ENCODE data around the gene TMC8. TPM values are rescaled to one million over a fixed set of nuclear protein-coding genes. Genes with fewer than 3 reads are reported as not detected.
"Not testable (repeated sequence)": the region's sequence is repeated elsewhere in the genome, so short reads cannot be mapped to it uniquely, and the experiment has no call there.

The TMC8 gene
- total and polyA plus RNA-seq, 2 donors = 28.6 to 196 TPM

GRCh38 chr17:78112518-78113471 lies 17.8 kb upstream of the TMC8 start:
- H3K9me3 ChIP-seq (ENCODE audit: control insufficient read depth in 2 of 2, insufficient read depth in 1 of 2, low read length in 1 of 2) = no peaks in the 10 kb centered on the region
- H3K36me3 ChIP-seq (ENCODE audit: control insufficient read depth in 2 of 2, insufficient read depth in 2 of 2, low read length in 1 of 2) = peaks cover 61 to 81% of the 10 kb centered on the region in 2 donors
- peaks cover 4 to 17% of the 10 kb centered on the region in 2 donors for H3K4me1 ChIP-seq (ENCODE audit: control insufficient read depth in 2 of 2, insufficient read depth in 2 of 2, low read length in 2 of 2)
- WGBS = 73% methylated on average over 33 of the region's 33 CpGs
- DNase-seq (ENCODE audit: low read depth in 6 of 9, low spot score in 9 of 9) = peak in 3 of 9 donors; percentile 66 to 72 (median 71)
- H3K27me3 ChIP-seq (ENCODE audit: control insufficient read depth in 2 of 2, insufficient read depth in 1 of 2, low read length in 1 of 2) = no peaks in the 10 kb centered on the region
- no peak overlapping the region for H3K4me3 ChIP-seq (ENCODE audit: low read length in 2 of 2)
- H3K27ac ChIP-seq (ENCODE audit: low read depth in 1 of 2, low read length in 1 of 2) = peak overlapping the region; percentile 37 to 60

- H3K36me3 ChIP-seq (ENCODE audit: control insufficient read depth in 2 of 2, insufficient read depth in 2 of 2, low read length in 1 of 2) = peaks cover 57 to 76% of the 10 kb centered on the region in 2 donors
- no peak overlapping the region for H3K4me3 ChIP-seq (ENCODE audit: low read length in 2 of 2)
- no peak overlapping the region for H3K27ac ChIP-seq (ENCODE audit: low read depth in 1 of 2, low read length in 1 of 2)
- H3K9me3 ChIP-seq (ENCODE audit: control insufficient read depth in 2 of 2, insufficient read depth in 1 of 2, low read length in 1 of 2) = no peaks in the 10 kb centered on the region
- DNase-seq (ENCODE audit: low read depth in 6 of 9, low spot score in 9 of 9) = no peak
- no peaks in the 10 kb centered on the region for H3K27me3 ChIP-seq (ENCODE audit: control insufficient read depth in 2 of 2, insufficient read depth in 1 of 2, low read length in 1 of 2)
- 95% methylated on average over 25 of the region's 25 CpGs for WGBS
- H3K4me1 ChIP-seq (ENCODE audit: control insufficient read depth in 2 of 2, insufficient read depth in 2 of 2, low read length in 2 of 2) = peaks cover 7 to 17% of the 10 kb centered on the region in 2 donors
These were observed 16.5 kb upstream of the TMC8 start for GRCh38 chr17:78113804-78114785.

GRCh38 chr17:78114831-78115723 lies 15.5 kb upstream of the TMC8 start:
- Histone ChIP-seq H3K9me3 (ENCODE audit: control insufficient read depth in 2 of 2, insufficient read depth in 1 of 2, low read length in 1 of 2) (no peaks in the 10 kb centered on the region), H3K4me3 (ENCODE audit: low read length in 2 of 2) (no peak overlapping the region), H3K36me3 (ENCODE audit: control insufficient read depth in 2 of 2, insufficient read depth in 2 of 2, low read length in 1 of 2) (peaks cover 58 to 78% of the 10 kb centered on the region in 2 donors), H3K27me3 (ENCODE audit: control insufficient read depth in 2 of 2, insufficient read depth in 1 of 2, low read length in 1 of 2) (no peaks in the 10 kb centered on the region), H3K4me1 (ENCODE audit: control insufficient read depth in 2 of 2, insufficient read depth in 2 of 2, low read length in 2 of 2) (peaks cover 7 to 17% of the 10 kb centered on the region in 2 donors), H3K27ac (ENCODE audit: low read depth in 1 of 2, low read length in 1 of 2) (no peak overlapping the region)
- DNase-seq (ENCODE audit: low read depth in 6 of 9, low spot score in 9 of 9) = no peak
- WGBS = 96% methylated on average over 27 of the region's 28 CpGs

- H3K27ac ChIP-seq (ENCODE audit: low read depth in 1 of 2, low read length in 1 of 2); H3K4me3 ChIP-seq (ENCODE audit: low read length in 2 of 2); H3K9me3 ChIP-seq (ENCODE audit: control insufficient read depth in 2 of 2, insufficient read depth in 1 of 2, low read length in 1 of 2); H3K27me3 ChIP-seq (ENCODE audit: control insufficient read depth in 2 of 2, insufficient read depth in 1 of 2, low read length in 1 of 2); DNase-seq (ENCODE audit: low read depth in 6 of 9, low spot score in 9 of 9): not testable (repeated sequence)
- peaks cover 10 to 23% of the 10 kb centered on the region in 2 donors for H3K4me1 ChIP-seq (ENCODE audit: control insufficient read depth in 2 of 2, insufficient read depth in 2 of 2, low read length in 2 of 2)
- 95% methylated on average over 15 of the region's 18 CpGs for WGBS
- peaks cover 54 to 78% of the 10 kb centered on the region in 2 donors for H3K36me3 ChIP-seq (ENCODE audit: control insufficient read depth in 2 of 2, insufficient read depth in 2 of 2, low read length in 1 of 2)
These were observed 14.8 kb upstream of the TMC8 start for GRCh38 chr17:78115803-78116202.

- no peak for DNase-seq (ENCODE audit: low read depth in 6 of 9, low spot score in 9 of 9)
- Histone ChIP-seq H3K4me3 (ENCODE audit: low read length in 2 of 2) (no peak overlapping the region), H3K4me1 (ENCODE audit: control insufficient read depth in 2 of 2, insufficient read depth in 2 of 2, low read length in 2 of 2) (peaks cover 16 to 29% of the 10 kb centered on the region in 2 donors), H3K9me3 (ENCODE audit: control insufficient read depth in 2 of 2, insufficient read depth in 1 of 2, low read length in 1 of 2) (no peaks in the 10 kb centered on the region), H3K27ac (ENCODE audit: low read depth in 1 of 2, low read length in 1 of 2) (no peak overlapping the region), H3K27me3 (ENCODE audit: control insufficient read depth in 2 of 2, insufficient read depth in 1 of 2, low read length in 1 of 2) (no peaks in the 10 kb centered on the region), H3K36me3 (ENCODE audit: control insufficient read depth in 2 of 2, insufficient read depth in 2 of 2, low read length in 1 of 2) (peaks cover 51 to 74% of the 10 kb centered on the region in 2 donors)
- 98% methylated on average over 9 of the region's 9 CpGs for WGBS
These were observed 14.2 kb upstream of the TMC8 start for GRCh38 chr17:78116411-78116810.

- H3K9me3 ChIP-seq (ENCODE audit: control insufficient read depth in 2 of 2, insufficient read depth in 1 of 2, low read length in 1 of 2) = no peaks in the 10 kb centered on the region
- DNase-seq (ENCODE audit: low read depth in 6 of 9, low spot score in 9 of 9) = no peak
- H3K27ac ChIP-seq (ENCODE audit: low read depth in 1 of 2, low read length in 1 of 2) = no peak overlapping the region
- peaks cover 49 to 74% of the 10 kb centered on the region in 2 donors for H3K36me3 ChIP-seq (ENCODE audit: control insufficient read depth in 2 of 2, insufficient read depth in 2 of 2, low read length in 1 of 2)
- H3K4me1 ChIP-seq (ENCODE audit: control insufficient read depth in 2 of 2, insufficient read depth in 2 of 2, low read length in 2 of 2) = peaks cover 25 to 36% of the 10 kb centered on the region in 2 donors
- 66% methylated on average over 41 of the region's 41 CpGs for WGBS
- H3K27me3 ChIP-seq (ENCODE audit: control insufficient read depth in 2 of 2, insufficient read depth in 1 of 2, low read length in 1 of 2) = no peaks in the 10 kb centered on the region
- no peak overlapping the region for H3K4me3 ChIP-seq (ENCODE audit: low read length in 2 of 2)
These were observed 13.3 kb upstream of the TMC8 start for GRCh38 chr17:78117027-78117981.

- peaks cover 52 to 74% of the 10 kb centered on the region in 2 donors for H3K36me3 ChIP-seq (ENCODE audit: control insufficient read depth in 2 of 2, insufficient read depth in 2 of 2, low read length in 1 of 2)
These were observed 11.8 kb upstream of the TMC8 start for GRCh38 chr17:78118801-78119241.

More at GRCh38 chr17:78118801-78119241, 11.8 kb upstream of the TMC8 start:
- 95% methylated on average over 14 of the region's 14 CpGs for WGBS
- H3K9me3 ChIP-seq (ENCODE audit: control insufficient read depth in 2 of 2, insufficient read depth in 1 of 2, low read length in 1 of 2) = peaks cover 0 to 1% of the 10 kb centered on the region in 2 donors
- H3K4me1 ChIP-seq (ENCODE audit: control insufficient read depth in 2 of 2, insufficient read depth in 2 of 2, low read length in 2 of 2) = peaks cover 34 to 37% of the 10 kb centered on the region in 2 donors
- no peak overlapping the region for H3K27ac ChIP-seq (ENCODE audit: low read depth in 1 of 2, low read length in 1 of 2)
- DNase-seq (ENCODE audit: low read depth in 6 of 9, low spot score in 9 of 9) = no peak
- H3K27me3 ChIP-seq (ENCODE audit: control insufficient read depth in 2 of 2, insufficient read depth in 1 of 2, low read length in 1 of 2) = no peaks in the 10 kb centered on the region
- no peak overlapping the region for H3K4me3 ChIP-seq (ENCODE audit: low read length in 2 of 2)

All from thymus (tissue), 11 donors.